ENCODE measurements around the gene MAP6D1. TPM values are rescaled to one million over a fixed set of nuclear protein-coding genes. Genes with fewer than 3 reads are reported as not detected.

The MAP6D1 gene
- total RNA-seq (2022; extraction: Qiagen RNA extraction; ENCODE audit: low read depth): 4.1 to 6.5 TPM (median 5.3 TPM) in 5 replicates

GRCh38 chr3:183825456-183826161 is at the start of gene MAP6D1:
Gene MAP6D1 (minus strand): TSS chr3:183825577. CDS start chr3:183825547, 30 bp downstream.

Other genes starting within 250 kb of the MAP6D1 start
- 6.0 to 10.8 TPM (median 6.8 TPM) in 5 replicates for gene KLHL24, start 190.0 kb downstream of the MAP6D1 start, total RNA-seq (2022; extraction: Qiagen RNA extraction; ENCODE audit: low read depth)
- gene YEATS2, start 127.8 kb downstream of the MAP6D1 start, total RNA-seq (2022; extraction: Qiagen RNA extraction; ENCODE audit: low read depth): 8.8 to 13.2 TPM (median 12.3 TPM) in 5 replicates
- gene PARL, start 59.3 kb upstream of the MAP6D1 start, total RNA-seq (2022; extraction: Qiagen RNA extraction; ENCODE audit: low read depth): 57.4 to 68.6 TPM (median 64.5 TPM) in 5 replicates
- 10.8 to 14.1 TPM (median 12.0 TPM) in 5 replicates for gene ABCC5, start 192.3 kb upstream of the MAP6D1 start, total RNA-seq (2022; extraction: Qiagen RNA extraction; ENCODE audit: low read depth)
- not detected in 5 replicates for gene HTR3D, start 206.2 kb upstream of the MAP6D1 start, total RNA-seq (2022; extraction: Qiagen RNA extraction; ENCODE audit: low read depth)
- gene HTR3C, start 227.5 kb upstream of the MAP6D1 start, total RNA-seq (2022; extraction: Qiagen RNA extraction; ENCODE audit: low read depth): not detected in 5 replicates